ENCODE results near the gene ZCCHC3.

Gene ZCCHC3

GRCh38 chr20:312067-312466 lies 14.7 kb downstream of the ZCCHC3 start:
- H3K4me3 ChIP-seq (replicated peaks in 1 of 2; ENCODE audit: low read depth in 2 of 2, low read length in 2 of 2): no peak overlapping the region
- no peak for DNase-seq (ENCODE audit: low read depth in 2 of 2)
- TF ChIP-seq, protein P1, sequence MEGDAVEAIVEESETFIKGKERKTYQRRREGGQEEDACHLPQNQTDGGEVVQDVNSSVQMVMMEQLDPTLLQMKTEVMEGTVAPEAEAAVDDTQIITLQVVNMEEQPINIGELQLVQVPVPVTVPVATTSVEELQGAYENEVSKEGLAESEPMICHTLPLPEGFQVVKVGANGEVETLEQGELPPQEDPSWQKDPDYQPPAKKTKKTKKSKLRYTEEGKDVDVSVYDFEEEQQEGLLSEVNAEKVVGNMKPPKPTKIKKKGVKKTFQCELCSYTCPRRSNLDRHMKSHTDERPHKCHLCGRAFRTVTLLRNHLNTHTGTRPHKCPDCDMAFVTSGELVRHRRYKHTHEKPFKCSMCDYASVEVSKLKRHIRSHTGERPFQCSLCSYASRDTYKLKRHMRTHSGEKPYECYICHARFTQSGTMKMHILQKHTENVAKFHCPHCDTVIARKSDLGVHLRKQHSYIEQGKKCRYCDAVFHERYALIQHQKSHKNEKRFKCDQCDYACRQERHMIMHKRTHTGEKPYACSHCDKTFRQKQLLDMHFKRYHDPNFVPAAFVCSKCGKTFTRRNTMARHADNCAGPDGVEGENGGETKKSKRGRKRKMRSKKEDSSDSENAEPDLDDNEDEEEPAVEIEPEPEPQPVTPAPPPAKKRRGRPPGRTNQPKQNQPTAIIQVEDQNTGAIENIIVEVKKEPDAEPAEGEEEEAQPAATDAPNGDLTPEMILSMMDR (IDR thresholded peaks at IDR 0.05; ENCODE audit: low read depth, low read length): no peak

GRCh38 chr20:312866-313265 lies 15.5 kb downstream of the ZCCHC3 start:
- H3K4me3 ChIP-seq (replicated peaks in 1 of 2; ENCODE audit: low read depth in 2 of 2, low read length in 2 of 2): no peak overlapping the region
- no peak for DNase-seq (ENCODE audit: low read depth in 2 of 2)
- TF ChIP-seq, protein P1 (IDR thresholded peaks at IDR 0.05; ENCODE audit: low read depth, low read length): no peak

- DNase-seq (ENCODE audit: low read depth in 2 of 2): no peak
- TF ChIP-seq, protein P1 (IDR thresholded peaks at IDR 0.05; ENCODE audit: low read depth, low read length): no peak
- H3K4me3 ChIP-seq (replicated peaks in 1 of 2; ENCODE audit: low read depth in 2 of 2, low read length in 2 of 2): no peak overlapping the region
Measured at GRCh38 chr20:313402-313801, 16.0 kb downstream of the ZCCHC3 start.

DNA sequence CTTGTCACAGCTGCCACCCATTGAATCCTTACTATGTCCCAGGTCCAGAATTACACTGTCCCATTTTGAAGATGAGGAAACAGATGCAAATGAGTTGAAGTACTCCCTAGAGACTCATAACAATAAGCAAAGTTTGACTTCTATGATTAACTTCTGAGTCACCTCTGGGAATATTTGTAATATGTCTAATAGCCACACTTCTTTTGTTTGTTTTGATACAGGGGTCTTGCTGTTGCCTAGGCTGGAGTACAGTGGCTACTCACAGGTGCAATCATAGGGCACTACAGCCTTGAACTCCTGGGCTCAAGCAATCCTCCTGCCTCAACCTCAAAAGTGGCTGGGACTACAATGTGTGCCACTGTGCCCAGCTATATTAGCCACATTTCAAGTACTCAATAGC lies 16.6 kb downstream of the ZCCHC3 start:
- DNase-seq (ENCODE audit: low read depth in 2 of 2): peak in 1 of 2 donors; percentile 90
- H3K4me3 ChIP-seq (replicated peaks in 1 of 2; ENCODE audit: low read depth in 2 of 2, low read length in 2 of 2): no peak overlapping the region
- TF ChIP-seq, protein P1 (IDR thresholded peaks at IDR 0.05; ENCODE audit: low read depth, low read length): no peak

- TF ChIP-seq, protein P1 (IDR thresholded peaks at IDR 0.05; ENCODE audit: low read depth, low read length): no peak
- DNase-seq (ENCODE audit: low read depth in 2 of 2): peak in 1 of 2 donors; percentile 54
- H3K4me3 ChIP-seq (replicated peaks in 1 of 2; ENCODE audit: low read depth in 2 of 2, low read length in 2 of 2): no peak overlapping the region
Measured at GRCh38 chr20:316316-317068, 19.1 kb downstream of the ZCCHC3 start.

- H3K4me3 ChIP-seq (replicated peaks in 1 of 2; ENCODE audit: low read depth in 2 of 2, low read length in 2 of 2): peak overlapping the region; percentile 72 to 77
- DNase-seq (ENCODE audit: low read depth in 2 of 2): peak; percentile 79 to 87
- TF ChIP-seq, protein P1 (IDR thresholded peaks at IDR 0.05; ENCODE audit: low read depth, low read length): peak; percentile 43
Measured at GRCh38 chr20:324177-325044, 27.0 kb downstream of the ZCCHC3 start.

Data from cardiac fibroblast (primary cell).